K562 (cell line): ENCODE measurements around the gene IPCEF1. TPM values are rescaled to one million over a fixed set of nuclear protein-coding genes. Genes with fewer than 3 reads are reported as not detected.
"Not testable (repeated sequence)": the region's sequence is repeated elsewhere in the genome, so short reads cannot be mapped to it uniquely, and the experiment has no call there.

Source experiments
- ATAC-seq: fragments of 200-7000 bp; cut with Tn5 transposase; 3 replicates; pipeline ENCODE4 v1.9.1; 2020; ENCODE audit warnings: moderate library complexity
- BruUV-seq: library from RNA; stranded (reverse); fragments of 400-500 nt; replicated peaks from 2 replicates; lab custom pipeline; 2021; lab: Mats Ljungman, UMichigan
- CTCF ChIA-PET: fragments of 300-600 bp; formaldehyde crosslinking; extraction: SDS; loops from one replicate; lab custom pipeline; 2021; ENCODE audit warnings: low intra/inter-chr PET ratio; lab: Yijun Ruan, JAX
- POLR2A ChIA-PET: fragments of 300-600, 350-650 bp; sonication (Branson Sonifier 250); formaldehyde crosslinking; extraction: SDS; loops from one replicate; lab custom pipeline; 2021; ENCODE audit warnings: antibody characterized with exemption, inconsistent platforms; lab: Yijun Ruan, JAX
- DNase-seq, 4 experiments: peaks; one replicate each; pipeline versions ENCODE4 v3.0.0 to v3.0.0-alpha.2; 2011 to 2018; ENCODE audit warnings: low spot score in 3 of 4, mixed read lengths in 3 of 4; ENCODE audit errors: extremely low read depth in 1 of 4
- FAIRE-seq: peaks from 2 replicates; lab custom pipeline; 2011; peaks lifted over from hg19 to GRCh38; lab: Jason Lieb, UNC
- H2AFZ ChIP-seq: 2 replicates; pipeline ENCODE4 v1.6.0; 2011; ENCODE audit warnings: low read depth, low read length, control low read depth, inconsistent platforms
- H3K27ac ChIP-seq: fragments of 200-600 bp; 3 replicates; pipeline ENCODE4 v1.8.0; 2011; ENCODE audit warnings: low read depth, mild to moderate bottlenecking, control low read depth, inconsistent platforms, low read length, moderate library complexity, mixed read lengths; ENCODE audit errors: extremely low read depth
- H3K27me3 ChIP-seq, 2 experiments: fragments of 300-600 bp in 1 of 2; 2 replicates in 1 of 2; 3 replicates in 1 of 2; pipeline versions ENCODE4 v1.6.0 to v1.8.0; 2011; ENCODE audit warnings: inconsistent platforms in 2 of 2, low read length in 2 of 2, mild to moderate bottlenecking in 1 of 2, mixed read lengths in 1 of 2, moderate library complexity in 1 of 2; ENCODE audit not compliant: control insufficient read depth in 2 of 2, insufficient read depth in 2 of 2
- H3K36me3 ChIP-seq: fragments of 300-600 bp; 3 replicates; pipeline ENCODE4 v1.8.0; 2011; ENCODE audit warnings: mild to moderate bottlenecking, low read length, inconsistent platforms; ENCODE audit not compliant: control insufficient read depth, insufficient read depth
- H3K4me1 ChIP-seq, 2 experiments: fragments of 200-600 bp in 1 of 2; replicated peaks in 1 of 2; 2 replicates in 1 of 2; 3 replicates in 1 of 2; pipeline versions ENCODE4 v1.5.1 to v1.8.0; 2011; ENCODE audit warnings: inconsistent platforms in 2 of 2, low read length in 2 of 2, mild to moderate bottlenecking in 1 of 2, mixed read lengths in 1 of 2, moderate library complexity in 1 of 2; ENCODE audit not compliant: control insufficient read depth in 2 of 2, insufficient read depth in 2 of 2
- H3K4me2 ChIP-seq: 2 replicates; pipeline ENCODE4 v1.6.1; 2011; ENCODE audit warnings: low read length, control low read depth, inconsistent platforms, mixed read lengths; ENCODE audit not compliant: insufficient read depth
- H3K4me3 ChIP-seq: fragments of 200-600 bp; sonication (generic), shearing (Covaris generic); 2 replicates; pipeline ENCODE4 v1.5.1; 2016; ENCODE audit warnings: control low read depth, inconsistent platforms
- H3K79me2 ChIP-seq: fragments of 200-600 bp; 3 replicates; pipeline ENCODE4 v1.8.0; 2011; ENCODE audit warnings: low read length, inconsistent platforms; ENCODE audit not compliant: control insufficient read depth, insufficient read depth
- H3K9ac ChIP-seq, 2 experiments: 2 replicates each; pipeline versions ENCODE4 v1.6.0 to v1.6.1; 2011; ENCODE audit warnings: low read depth in 2 of 2, low read length in 2 of 2, control low read depth in 1 of 2, inconsistent platforms in 1 of 2, mild to moderate bottlenecking in 1 of 2, mixed read lengths in 1 of 2; ENCODE audit not compliant: insufficient read depth in 1 of 2
- H3K9me1 ChIP-seq: one replicate; pipeline ENCODE4 v1.6.0; 2011; ENCODE audit warnings: inconsistent platforms, mild to moderate bottlenecking, low read length, moderate library complexity; ENCODE audit not compliant: control insufficient read depth, insufficient read depth
- H3K9me3 ChIP-seq: replicated peaks from 2 replicates; pipeline ENCODE4 v1.5.1; 2011; ENCODE audit warnings: low read depth, low read length, inconsistent platforms; ENCODE audit not compliant: control insufficient read depth, insufficient read depth
- H4K20me1 ChIP-seq: replicated peaks from 2 replicates; pipeline ENCODE4 v1.6.1; 2011; ENCODE audit warnings: low read length, inconsistent platforms, mixed read lengths; ENCODE audit not compliant: control insufficient read depth, insufficient read depth
- CEBPG ChIP-seq, 3 experiments: fragments of 200-800 bp in 1 of 3; sonication (Bioruptor generic) in 1 of 3; sonication (generic) in 1 of 3; formaldehyde crosslinking in 1 of 3; IDR thresholded peaks in 2 of 3; conservative IDR thresholded peaks in 1 of 3; 2 replicates each; pipeline versions ENCODE4 v1.6.1 to v1.8.0; 2016 to 2022; ENCODE audit warnings: missing compliant biosample characterization in 2 of 3, missing genetic modification characterization in 2 of 3, mild to moderate bottlenecking in 1 of 3, missing genetic modification reagents in 1 of 3
- JUND ChIP-seq, 2 experiments: IDR thresholded peaks; 2 replicates in 1 of 2; 3 replicates in 1 of 2; pipeline ENCODE4 v1.6.1; 2011; ENCODE audit warnings: borderline replicate concordance in 2 of 2, low read depth in 2 of 2, low read length in 2 of 2, improper control_type of control experiment in 1 of 2, missing biosample characterization in 1 of 2, missing genetic modification characterization in 1 of 2, missing genetic modification reagents in 1 of 2
- KLF1 ChIP-seq: fragments of 450-650 bp; IDR thresholded peaks from 2 replicates; pipeline ENCODE4 v1.6.1; 2016; ENCODE audit warnings: missing genetic modification characterization, missing compliant biosample characterization
- SMAD3 ChIP-seq: fragments of 450-650 bp; formaldehyde crosslinking; conservative IDR thresholded peaks from 2 replicates; pipeline ENCODE4 v1.4.0; 2020; ENCODE audit warnings: mild to moderate bottlenecking
- TFAM ChIP-seq: fragments of 250-450 bp; sonication (Bioruptor Pico); conservative IDR thresholded peaks from 2 replicates; pipeline ENCODE4 v1.5.0; 2021; ENCODE audit warnings: mild to moderate bottlenecking, moderate library complexity
- ZBTB8A ChIP-seq: fragments of 450-650 bp; IDR thresholded peaks from 2 replicates; pipeline ENCODE4 v1.6.1; 2018; ENCODE audit warnings: mild to moderate bottlenecking, moderate library complexity; ENCODE audit not compliant: partially characterized antibody
- ZNF354B ChIP-seq: fragments of 250-450 bp; sonication (Bioruptor Pico); IDR thresholded peaks from 2 replicates; pipeline ENCODE4 v1.4.0; 2020
- ZNF780A ChIP-seq: fragments of 250-450 bp; sonication (Bioruptor Pico); IDR thresholded peaks from 2 replicates; pipeline ENCODE4 v1.5.0; 2021; ENCODE audit warnings: mild to moderate bottlenecking
- WGBS: fragments of 100-300 bp; shearing (Covaris generic); methylation state at CpG from one replicate; pipeline ENCODE4 v1.1.6; 2016; ENCODE audit warnings: low coverage, mixed read lengths; ENCODE audit not compliant: insufficient coverage; ENCODE audit errors: missing lambda C conversion rate; 5-methylcytosine and 5-hydroxymethylcytosine counted together
- in situ Hi-C: fragments of 300-500 bp; cut with MboI; formaldehyde crosslinking; loops from 4 replicates; pipeline ENCODE4 v1.15.0; 2018; ENCODE audit warnings: inconsistent platforms, mixed read lengths
- intact Hi-C: fragments of 100-400 bp; cut with micrococcal nuclease; formaldehyde crosslinking; loops from 2 replicates; pipeline ENCODE4 v1.14.2; 2022
- polyA plus RNA-seq, 8 experiments: library from polyadenylated mRNA; depleted of rRNA in 4 of 8; stranded (reverse) in 5 of 8; unstranded in 3 of 8; fragments of >200 nt; fragmentation: Nextera tagmentation in 2 of 8; fragmentation: Illumina TruSeq in 1 of 8; extraction: Ambion mirVana in 2 of 8; extraction: Trizol in 1 of 8; gene quantifications; 2 replicates each; pipeline versions ENCODE4 v1.2.1 to v1.2.3, GENCODE V29; 2011 to 2014; ENCODE audit warnings: inconsistent platforms in 1 of 8, missing spikeins in 1 of 8
- total RNA-seq, 7 experiments: library from RNA; depleted of rRNA in 6 of 7; stranded (reverse); fragments of >200 nt in 6 of 7; fragmentation: Illumina TruSeq in 2 of 7; extraction: Trizol in 2 of 7; gene quantifications; 2 replicates each; pipeline versions ENCODE4 v1.2.1 to v1.2.3, GENCODE V29; 2011 to 2021; ENCODE audit warnings: low replicate concordance in 1 of 7
- TF ChIP-seq, protein P1 (sequence below): fragments of 450-650 bp; formaldehyde crosslinking; conservative IDR thresholded peaks from 2 replicates; pipeline ENCODE4 v1.4.0; 2022; ENCODE audit warnings: mild to moderate bottlenecking, missing genetic modification characterization
- TF ChIP-seq, protein P2 (sequence below): sonication (generic); formaldehyde crosslinking; IDR thresholded peaks from 2 replicates; pipeline ENCODE4 v1.8.0; 2023; ENCODE audit warnings: mild to moderate bottlenecking, missing genetic modification reagents
- TF ChIP-seq, protein P3 (sequence below), 2 experiments: IDR thresholded peaks; 2 replicates each; pipeline ENCODE4 v1.6.1; 2012; ENCODE audit warnings: improper control_type of control experiment in 2 of 2, low read depth in 2 of 2, low read length in 2 of 2, borderline replicate concordance in 1 of 2

The IPCEF1 gene
- total and polyA plus RNA-seq, 9 of the 15 experiments (the other 6 are each of a cell fraction or from before 2014, with no cell fraction given) = 0.14 to 0.18 TPM; not detected in 7

DNA sequence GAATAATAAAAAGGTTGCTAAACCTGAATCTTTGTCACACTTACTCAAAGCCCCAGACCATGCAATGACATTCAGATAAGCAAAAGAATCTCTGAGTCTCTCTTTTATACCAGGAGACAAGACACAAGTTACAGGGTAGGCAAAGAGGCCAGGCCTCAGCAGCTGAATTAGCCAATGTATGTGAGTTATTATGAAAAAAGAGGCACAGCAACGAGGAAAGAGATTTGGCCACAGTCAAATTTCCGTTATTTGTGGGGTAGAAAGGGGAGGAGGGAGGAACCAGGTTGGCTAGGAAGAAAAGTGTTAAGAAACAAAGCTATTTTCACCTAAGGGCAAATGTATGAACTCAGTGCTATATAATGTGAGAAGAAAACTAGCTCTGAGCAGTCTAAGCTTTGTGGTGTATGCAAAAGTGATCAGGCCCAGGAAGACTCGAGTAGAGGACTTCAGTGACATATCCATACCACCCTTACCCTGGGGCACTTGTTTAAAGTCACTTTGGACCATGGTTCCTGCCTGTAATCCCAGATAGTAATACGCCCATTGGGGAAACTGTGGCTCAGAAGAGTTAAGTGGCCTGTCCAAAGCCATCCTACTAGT lies 19.1 kb downstream of the IPCEF1 start (continued):
- no peak for TF ChIP-seq ZBTB8A
- TF ChIP-seq ZNF354B (CRISPR knock-in tag) = no peak
- TF ChIP-seq, protein P1, sequence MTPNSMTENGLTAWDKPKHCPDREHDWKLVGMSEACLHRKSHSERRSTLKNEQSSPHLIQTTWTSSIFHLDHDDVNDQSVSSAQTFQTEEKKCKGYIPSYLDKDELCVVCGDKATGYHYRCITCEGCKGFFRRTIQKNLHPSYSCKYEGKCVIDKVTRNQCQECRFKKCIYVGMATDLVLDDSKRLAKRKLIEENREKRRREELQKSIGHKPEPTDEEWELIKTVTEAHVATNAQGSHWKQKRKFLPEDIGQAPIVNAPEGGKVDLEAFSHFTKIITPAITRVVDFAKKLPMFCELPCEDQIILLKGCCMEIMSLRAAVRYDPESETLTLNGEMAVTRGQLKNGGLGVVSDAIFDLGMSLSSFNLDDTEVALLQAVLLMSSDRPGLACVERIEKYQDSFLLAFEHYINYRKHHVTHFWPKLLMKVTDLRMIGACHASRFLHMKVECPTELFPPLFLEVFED (CRISPR knock-in tag) = no peak
- TF ChIP-seq, protein P2, sequence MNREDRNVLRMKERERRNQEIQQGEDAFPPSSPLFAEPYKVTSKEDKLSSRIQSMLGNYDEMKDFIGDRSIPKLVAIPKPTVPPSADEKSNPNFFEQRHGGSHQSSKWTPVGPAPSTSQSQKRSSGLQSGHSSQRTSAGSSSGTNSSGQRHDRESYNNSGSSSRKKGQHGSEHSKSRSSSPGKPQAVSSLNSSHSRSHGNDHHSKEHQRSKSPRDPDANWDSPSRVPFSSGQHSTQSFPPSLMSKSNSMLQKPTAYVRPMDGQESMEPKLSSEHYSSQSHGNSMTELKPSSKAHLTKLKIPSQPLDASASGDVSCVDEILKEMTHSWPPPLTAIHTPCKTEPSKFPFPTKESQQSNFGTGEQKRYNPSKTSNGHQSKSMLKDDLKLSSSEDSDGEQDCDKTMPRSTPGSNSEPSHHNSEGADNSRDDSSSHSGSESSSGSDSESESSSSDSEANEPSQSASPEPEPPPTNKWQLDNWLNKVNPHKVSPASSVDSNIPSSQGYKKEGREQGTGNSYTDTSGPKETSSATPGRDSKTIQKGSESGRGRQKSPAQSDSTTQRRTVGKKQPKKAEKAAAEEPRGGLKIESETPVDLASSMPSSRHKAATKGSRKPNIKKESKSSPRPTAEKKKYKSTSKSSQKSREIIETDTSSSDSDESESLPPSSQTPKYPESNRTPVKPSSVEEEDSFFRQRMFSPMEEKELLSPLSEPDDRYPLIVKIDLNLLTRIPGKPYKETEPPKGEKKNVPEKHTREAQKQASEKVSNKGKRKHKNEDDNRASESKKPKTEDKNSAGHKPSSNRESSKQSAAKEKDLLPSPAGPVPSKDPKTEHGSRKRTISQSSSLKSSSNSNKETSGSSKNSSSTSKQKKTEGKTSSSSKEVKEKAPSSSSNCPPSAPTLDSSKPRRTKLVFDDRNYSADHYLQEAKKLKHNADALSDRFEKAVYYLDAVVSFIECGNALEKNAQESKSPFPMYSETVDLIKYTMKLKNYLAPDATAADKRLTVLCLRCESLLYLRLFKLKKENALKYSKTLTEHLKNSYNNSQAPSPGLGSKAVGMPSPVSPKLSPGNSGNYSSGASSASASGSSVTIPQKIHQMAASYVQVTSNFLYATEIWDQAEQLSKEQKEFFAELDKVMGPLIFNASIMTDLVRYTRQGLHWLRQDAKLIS = no peak
- TF ChIP-seq, protein P3, sequence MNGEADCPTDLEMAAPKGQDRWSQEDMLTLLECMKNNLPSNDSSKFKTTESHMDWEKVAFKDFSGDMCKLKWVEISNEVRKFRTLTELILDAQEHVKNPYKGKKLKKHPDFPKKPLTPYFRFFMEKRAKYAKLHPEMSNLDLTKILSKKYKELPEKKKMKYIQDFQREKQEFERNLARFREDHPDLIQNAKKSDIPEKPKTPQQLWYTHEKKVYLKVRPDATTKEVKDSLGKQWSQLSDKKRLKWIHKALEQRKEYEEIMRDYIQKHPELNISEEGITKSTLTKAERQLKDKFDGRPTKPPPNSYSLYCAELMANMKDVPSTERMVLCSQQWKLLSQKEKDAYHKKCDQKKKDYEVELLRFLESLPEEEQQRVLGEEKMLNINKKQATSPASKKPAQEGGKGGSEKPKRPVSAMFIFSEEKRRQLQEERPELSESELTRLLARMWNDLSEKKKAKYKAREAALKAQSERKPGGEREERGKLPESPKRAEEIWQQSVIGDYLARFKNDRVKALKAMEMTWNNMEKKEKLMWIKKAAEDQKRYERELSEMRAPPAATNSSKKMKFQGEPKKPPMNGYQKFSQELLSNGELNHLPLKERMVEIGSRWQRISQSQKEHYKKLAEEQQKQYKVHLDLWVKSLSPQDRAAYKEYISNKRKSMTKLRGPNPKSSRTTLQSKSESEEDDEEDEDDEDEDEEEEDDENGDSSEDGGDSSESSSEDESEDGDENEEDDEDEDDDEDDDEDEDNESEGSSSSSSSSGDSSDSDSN (IDR thresholded peaks at IDR 0.05; ENCODE audit: borderline replicate concordance in 1 of 2, low read depth in 2 of 2, low read length in 2 of 2) = no peak
- no peak for TF ChIP-seq SMAD3 (CRISPR knock-in tag)
- TF ChIP-seq TFAM (CRISPR knock-in tag) = no peak
- no peak for TF ChIP-seq ZNF780A
- TF ChIP-seq JUND (IDR thresholded peaks at IDR 0.05; ENCODE audit: borderline replicate concordance, low read depth, low read length) = no peak
- TF ChIP-seq JUND (tag; IDR thresholded peaks at IDR 0.05; ENCODE audit: borderline replicate concordance, low read depth, low read length) = no peak
- no peak for TF ChIP-seq CEBPG (CRISPR knock-in tag; IDR thresholded peaks at IDR 0.05)
- TF ChIP-seq CEBPG (tag; conservative IDR thresholded peaks at IDR 0.05 in 1 of 2, IDR thresholded peaks at IDR 0.05 in 1 of 2) = no peak
- no peak for TF ChIP-seq KLF1

DNA sequence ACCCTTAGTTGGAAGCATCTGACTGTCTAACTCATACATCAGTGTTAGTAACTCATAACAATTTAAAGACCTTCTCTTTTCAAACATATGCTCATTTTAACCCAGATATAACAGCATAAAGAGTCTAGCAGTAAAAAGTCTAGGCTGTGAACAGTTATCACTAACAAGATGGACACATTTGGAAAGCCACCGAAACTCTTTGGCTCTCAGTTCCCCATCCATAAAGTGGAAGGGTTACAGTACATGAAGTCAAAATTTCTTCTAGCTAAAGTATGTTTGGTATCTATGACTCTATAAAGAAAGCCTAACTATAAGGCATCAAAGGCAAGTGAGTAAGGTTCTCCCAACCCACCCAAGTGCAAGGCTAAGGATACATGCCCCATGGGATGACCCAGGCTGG lies 22.5 kb downstream of the IPCEF1 start:
- H3K9me3 ChIP-seq, H3K27ac ChIP-seq, H3K4me1 ChIP-seq, H3K4me3 ChIP-seq, H4K20me1 ChIP-seq, H3K9me1 ChIP-seq, intact Hi-C loops, H3K4me2 ChIP-seq, H3K9ac ChIP-seq, DNase-seq, POLR2A ChIA-PET, FAIRE-seq, BruUV-seq, CTCF ChIA-PET, in situ Hi-C loops, H2AFZ ChIP-seq, H3K27me3 ChIP-seq, H3K79me2 ChIP-seq, ATAC-seq, H3K36me3 ChIP-seq: not testable (repeated sequence)
- 0% methylated on average over 1 of the region's 1 CpG for WGBS
